HG03108 (cell line): ENCODE measurements around the gene CYRIA.

Experiments
- ATAC-seq: cut with Tn5 transposase; IDR thresholded peaks from one replicate; pipeline ENCODE4 v1.9.1; 2021; ENCODE audit warnings: moderate library complexity; ENCODE audit not compliant: unreplicated experiment

CYRIA gene

DNA sequence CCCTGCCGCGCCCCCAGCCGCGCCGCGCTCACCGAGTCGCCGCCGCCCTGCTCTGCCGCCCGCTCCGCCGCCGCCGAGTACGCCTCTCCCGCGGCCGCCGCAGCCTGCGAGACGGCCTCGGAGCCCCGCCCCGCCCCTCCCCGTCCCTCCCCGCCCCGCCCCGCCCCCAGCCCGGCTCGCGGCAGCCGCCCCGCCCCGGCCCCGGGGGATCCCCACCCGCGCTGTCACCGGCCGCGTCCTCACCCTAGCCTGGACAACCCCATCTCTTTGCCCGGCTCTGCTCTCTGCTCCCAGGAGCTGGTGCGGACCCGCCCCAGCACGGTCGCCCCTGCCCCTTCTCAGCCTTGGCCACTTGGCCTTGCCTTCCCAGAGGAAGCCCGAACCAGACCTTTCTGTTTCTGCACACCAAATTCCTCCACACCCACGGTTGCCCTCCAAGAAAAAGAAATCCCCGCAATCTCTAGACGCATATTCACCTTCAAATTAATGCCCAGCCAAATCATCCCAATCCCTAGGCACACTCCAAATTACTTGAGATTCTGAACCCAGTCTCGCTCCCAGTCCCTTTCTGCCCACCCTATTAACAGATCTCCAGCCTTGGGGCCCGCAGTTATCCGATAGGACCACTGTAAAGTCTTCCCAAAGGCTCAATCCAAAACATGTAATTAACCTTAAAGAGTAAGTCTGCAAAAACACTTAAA, at the start of gene CYRIA:
CYRIA (minus strand) TSS at position 87 of the 701 bp plus-strand sequence. CDS start 77,715 bp downstream, outside the sequence.
- peak; percentile 67 for ATAC-seq

DNA sequence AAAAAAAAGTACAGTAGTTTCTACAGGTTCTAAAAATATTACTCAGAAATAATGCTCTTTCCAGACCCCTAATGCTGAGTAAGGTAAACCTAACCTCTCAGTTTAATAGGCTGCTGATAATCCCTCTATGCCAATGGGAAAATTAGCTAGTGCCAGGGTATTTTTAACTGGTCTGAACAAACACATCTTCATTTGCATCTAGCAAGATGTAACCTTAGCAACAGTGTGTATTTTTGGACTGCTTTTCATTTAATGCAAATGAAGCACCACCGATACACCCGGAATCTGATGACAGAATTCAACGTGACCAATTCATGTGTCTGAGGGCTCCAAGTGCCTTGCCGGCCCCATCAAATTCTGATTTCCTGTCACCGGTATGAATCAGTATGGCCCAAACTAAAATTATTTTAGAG, 47.4 kb upstream of the CYRIA start:
- ATAC-seq: no peak

DNA sequence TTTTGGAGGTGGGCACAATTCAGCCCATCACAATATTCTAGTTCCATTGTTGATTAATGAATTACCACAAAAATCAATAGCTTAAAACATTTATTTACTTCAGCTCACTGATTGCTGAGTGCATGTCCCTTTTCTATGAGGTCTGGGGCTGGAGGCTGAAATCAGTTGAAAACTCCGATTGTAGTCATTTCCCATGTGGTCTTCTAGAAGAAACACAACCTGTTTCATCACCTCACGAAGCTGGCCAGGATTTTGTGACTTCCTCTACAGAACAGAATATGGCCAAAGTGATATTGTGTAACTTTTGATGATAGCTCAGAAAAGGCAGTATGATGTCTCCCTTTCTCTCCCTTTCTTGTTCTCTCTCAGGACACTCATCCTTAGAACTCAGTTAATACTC, 44.1 kb upstream of the CYRIA start:
- no peak for ATAC-seq

DNA sequence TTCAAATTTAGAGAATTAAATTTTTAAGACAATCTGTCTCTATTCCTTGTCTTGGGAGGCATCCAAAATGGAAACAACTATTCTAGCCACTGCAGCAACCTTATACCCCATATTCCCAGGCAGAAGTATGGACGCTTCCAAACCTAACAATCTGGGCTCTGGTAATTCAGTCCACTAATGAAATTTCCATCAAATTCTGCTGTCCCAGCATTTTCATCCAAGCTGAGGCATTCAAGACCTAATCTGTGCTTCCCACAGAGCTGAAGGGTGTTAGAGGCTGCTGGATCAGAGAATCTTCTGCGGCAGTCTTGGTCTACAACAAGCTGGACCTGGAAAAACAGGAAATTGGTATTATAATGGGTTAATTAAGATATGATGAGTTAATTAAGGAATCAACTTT, 42.5 kb upstream of the CYRIA start:
- ATAC-seq: no peak

DNA sequence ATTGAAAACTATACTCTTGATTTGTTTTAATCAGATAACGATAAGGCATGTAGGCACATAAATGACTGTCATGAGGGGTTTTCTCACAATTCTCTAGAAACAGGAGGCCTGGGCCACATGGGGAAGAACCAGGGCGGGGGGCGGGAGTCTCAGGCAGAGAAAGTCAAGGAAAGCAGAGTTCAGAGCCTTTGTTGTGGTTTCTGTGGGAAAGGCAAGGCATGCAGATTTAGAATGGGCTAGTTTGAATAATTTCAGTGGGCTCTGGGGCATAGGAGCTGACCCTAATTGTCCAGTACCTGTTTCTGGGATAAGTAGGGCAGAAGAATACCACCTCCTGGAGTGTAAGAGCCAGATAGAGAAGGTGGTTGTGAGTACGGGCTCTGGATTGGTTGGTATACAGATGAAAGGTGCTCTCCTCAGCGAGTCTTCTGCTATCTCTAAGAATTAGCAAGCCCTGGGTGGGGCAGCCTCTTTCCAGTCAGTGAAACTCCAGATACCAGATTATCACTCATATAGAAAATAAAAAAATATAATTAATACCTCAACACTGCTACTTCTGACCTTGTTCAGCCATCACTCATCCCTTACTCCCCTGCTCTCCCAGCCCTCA, 41.5 kb upstream of the CYRIA start:
- ATAC-seq: no peak

DNA sequence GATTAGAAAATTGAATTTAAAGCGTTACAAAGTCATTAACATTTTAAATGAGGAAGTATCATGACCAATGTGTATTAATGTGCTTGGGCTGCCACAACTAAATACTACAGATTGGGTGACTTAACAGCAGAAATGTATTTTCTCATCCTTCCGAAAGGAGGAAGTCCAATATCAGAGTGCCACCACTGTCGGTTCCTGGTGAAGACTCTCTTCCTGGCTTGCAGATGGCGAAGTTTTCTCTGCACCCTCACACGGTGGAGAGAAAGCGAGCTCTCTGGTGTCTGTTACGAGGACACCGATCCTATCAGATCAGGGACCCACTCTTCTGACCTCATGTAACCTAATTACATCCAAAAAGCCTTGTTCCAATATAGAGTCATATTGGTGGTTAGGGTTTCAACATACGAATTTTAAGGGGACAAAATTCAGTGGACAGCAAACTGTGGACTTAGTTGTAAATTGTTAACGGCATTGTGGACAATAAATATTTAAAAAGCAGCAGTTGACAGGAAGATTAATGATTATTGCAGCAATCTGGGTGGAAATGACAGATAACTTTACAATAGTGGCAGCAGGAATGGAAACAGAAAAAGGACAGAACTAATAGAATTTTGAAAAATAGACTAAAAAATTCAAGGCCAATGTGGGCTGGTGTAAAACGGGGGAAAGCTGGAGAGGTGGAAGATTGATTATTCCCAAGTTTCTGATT, 35.1 kb upstream of the CYRIA start:
- no peak for ATAC-seq

DNA sequence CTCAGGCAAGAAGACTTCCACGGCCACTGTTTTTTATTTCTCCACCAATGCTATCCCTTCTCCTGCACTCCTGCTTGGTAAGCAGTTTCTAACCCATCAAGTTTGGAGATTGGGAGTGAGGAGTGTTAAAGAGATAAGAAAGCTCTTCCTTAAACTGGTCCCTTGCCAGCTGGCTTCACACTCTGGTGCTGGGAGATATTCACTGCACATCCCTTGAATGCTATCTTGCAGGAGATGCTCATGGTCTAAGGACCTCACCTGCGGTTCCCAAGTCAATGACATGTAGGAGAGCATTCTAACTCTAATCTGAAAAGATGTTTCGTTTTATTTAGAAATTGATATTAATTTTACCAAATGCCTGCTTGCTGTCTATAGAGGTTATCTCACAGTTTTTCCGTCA, 28.2 kb upstream of the CYRIA start:
- ATAC-seq: no peak

DNA sequence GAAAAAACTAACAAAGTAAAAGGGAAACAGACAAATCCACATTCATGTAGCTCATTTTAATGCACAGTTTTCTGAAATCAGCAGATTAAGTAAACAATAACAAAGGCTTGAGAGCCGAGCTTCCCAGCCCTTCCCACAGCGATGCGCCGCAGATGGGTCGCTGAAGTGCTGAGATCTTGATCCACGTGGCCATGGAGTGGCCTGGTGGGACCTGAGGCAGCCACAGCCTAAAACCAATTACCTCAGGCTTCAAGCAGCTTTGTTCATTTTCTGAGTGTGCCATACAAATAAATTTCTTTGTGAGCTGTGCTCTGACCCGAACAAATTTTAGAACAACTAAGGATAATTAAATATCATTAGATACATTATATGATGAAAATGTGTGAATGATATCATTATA, 25.6 kb upstream of the CYRIA start:
- ATAC-seq: no peak

DNA sequence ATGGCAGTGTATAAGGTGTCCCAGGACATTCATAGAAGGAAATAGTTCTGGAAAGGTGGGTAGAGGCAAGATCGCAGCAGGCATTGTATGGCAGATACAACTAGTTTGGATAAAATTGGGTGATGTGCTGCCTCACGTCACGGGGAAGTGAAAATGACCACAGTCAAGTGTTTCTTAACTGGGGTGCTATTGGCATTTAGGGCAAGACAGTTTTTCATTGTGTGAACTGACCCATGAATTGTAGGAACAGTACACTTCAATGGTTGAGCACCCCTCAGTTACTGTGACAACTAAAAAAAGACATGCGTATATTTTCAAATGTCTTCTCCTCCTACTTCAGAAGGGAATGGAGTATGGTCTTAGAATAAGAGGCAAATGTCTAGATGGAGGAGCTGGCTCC, 22.3 kb upstream of the CYRIA start:
- no peak for ATAC-seq

DNA sequence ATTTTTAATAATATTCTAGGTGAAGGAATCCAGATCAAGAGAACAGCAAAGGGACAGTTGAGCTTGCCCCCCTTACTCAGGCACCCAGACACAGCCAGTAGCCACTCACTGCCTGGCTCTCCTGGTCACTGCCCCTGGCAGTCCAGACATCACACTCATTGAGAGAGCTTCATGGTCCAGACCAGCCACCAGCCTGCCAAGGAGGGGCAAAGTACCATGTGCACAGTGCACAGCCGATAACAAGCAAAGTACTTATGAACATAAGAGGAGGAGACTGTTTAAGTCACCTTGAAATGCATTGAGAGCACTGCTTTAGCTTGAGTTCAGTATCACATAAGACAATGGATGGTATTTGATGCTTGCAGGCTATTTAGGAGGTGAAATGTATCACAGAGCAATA, 21.6 kb upstream of the CYRIA start:
- no peak for ATAC-seq

DNA sequence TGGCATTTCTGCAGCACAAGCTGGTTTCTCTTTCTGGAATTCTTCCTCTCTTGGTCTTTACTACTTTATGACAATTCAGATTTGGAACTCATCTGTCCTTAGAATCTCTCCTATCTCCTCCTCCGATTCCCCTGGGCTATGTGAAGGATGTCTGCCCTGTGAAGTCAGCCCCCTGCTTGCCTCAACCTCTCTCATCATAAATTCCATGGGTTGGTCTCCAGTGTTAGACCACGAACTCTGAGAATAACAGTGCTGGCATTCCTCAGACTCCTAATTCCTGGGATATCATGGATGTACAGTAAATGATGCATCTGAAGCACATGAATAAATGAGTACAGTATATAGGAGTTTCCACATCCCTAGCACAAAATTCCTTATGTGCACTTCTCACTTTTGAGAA, 21.0 kb upstream of the CYRIA start:
- ATAC-seq: no peak

DNA sequence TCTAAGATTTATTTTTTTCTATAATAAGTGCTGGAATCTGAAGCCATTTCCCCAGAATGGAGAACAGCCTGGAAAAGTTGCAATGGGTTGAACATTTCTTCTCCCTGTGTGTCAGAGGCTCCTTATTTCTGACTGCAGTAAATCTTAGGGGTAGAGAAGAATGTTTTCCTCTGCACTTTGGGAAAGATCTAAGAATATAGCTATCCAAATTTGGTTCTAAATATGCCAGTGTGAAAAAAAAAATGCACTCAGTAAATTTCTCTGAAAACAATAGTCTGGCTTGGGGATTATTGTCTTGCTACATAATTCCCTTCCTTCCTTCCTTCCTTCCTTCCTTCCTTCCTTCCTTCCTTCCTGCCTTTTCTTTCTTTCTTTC, 19.7 kb upstream of the CYRIA start:
- no peak for ATAC-seq

DNA sequence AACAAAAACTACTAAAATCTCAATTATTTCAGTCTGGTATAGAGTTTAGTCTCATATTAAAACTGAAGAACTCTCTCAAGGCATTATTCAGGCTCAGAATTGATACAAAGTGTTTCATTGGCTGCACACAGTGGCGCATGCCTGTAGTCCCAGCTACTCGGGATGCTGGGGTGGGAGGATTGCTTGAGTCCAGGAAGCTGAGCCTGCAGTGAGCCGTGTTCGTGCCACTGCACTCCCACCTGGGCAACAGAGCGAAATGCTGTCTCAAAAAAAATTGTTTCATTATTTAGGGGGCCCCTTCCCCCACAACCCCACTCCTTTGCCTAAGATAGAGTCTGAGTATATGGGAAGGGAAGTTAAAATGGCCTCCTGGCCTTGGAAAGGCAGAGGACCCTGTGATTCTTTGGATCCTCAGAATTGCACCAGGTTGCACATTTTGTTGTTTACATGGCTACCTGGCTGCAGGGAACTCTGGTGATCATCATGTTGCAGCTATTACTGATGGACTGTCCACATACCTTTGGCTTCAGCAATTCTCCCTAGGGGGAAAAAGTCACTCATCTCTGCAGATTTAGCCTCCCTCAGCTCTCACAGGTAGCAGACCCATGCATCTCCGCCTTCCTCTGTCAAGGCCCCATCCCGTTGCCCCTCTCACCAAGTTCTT, 19.2 kb upstream of the CYRIA start:
- ATAC-seq: no peak

DNA sequence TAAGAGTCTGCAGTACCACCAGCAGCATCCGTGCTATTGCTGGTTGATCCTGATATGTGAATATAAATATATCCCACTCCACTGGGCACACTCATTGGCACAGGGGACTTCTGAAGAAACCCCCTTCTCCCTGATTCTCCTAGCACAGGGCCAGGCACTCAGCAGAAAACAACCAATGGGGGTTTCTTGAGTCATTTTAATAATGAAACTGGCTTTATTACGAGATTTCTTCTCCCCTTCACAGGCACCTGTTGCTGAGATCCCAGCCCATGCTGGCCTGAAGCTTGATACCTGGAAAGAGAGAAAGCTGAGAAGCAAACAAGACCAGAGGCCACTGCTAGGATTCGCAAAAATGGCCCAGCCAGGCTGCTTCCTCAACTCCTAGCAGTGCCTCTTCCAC, 17.9 kb upstream of the CYRIA start:
- ATAC-seq: no peak

DNA sequence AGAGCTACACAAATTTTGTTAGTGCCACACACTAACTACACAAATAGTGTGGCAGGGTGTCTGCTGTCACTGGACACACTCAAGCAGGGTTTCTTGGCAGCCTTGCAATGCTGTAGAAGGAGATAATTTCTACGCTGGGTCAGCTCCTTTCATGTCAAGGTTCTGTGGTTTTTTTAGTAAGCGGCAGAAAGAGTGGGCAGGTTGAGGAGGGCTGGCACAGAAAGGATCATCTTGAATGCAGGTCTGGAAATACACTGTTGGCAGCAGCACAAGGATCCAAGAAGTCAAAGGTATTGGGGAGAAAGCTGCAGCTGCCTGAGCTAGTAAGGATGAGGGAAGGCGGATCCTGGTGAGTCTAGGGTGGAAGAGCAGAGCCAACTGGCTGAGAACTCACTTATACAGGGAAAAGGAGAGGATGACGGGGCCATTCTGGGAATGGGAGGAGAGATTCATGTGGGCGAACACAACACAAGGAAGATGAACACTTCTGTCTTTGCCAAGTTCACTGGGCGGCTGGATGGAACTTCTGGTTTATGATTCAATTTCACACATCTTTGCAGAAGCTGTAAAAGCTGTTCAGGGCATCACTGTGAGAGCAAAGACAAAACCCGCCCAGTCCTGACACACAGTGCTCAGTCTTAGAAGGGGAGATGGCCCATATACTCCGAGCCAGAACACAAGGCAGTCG, 16.9 kb upstream of the CYRIA start:
- ATAC-seq: no peak

DNA sequence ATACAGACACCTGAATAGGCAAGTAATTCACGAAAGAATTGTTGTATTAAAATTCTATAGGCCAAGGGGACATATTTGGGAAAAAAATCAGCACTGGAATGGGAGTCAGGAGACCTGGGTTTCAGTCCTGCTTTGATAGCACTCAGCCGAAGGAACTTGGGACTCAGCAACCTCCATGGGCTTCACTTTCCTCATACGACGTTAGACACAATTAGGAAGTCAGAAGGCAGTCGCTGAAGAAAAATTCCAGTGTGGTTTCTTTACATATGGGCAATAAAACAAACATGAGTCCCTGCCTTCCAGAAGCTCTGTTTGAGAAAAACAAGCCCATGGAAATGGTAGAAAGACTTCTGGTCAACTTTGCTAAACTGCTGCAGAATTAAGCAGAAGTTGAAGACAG, 15.1 kb upstream of the CYRIA start:
- ATAC-seq: no peak

DNA sequence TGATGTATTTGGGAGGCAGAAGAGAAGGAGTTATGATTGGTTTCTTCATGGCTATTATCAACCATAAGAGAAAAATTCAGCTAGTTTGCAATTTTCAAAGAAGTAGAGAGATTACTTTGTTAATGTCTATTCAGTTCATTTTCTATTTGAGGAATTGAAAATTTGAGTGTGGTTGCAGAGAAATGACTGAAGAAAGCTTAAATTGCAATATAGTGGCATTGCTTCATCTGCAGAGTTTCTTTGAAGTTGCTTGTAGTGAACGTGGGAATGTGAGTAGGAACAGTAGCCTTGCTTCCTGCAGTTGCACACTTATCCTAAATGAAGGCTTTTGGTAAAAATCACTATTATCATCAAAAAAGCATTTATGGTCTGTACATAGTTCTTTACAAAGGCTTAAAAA, 14.7 kb upstream of the CYRIA start:
- no peak for ATAC-seq

DNA sequence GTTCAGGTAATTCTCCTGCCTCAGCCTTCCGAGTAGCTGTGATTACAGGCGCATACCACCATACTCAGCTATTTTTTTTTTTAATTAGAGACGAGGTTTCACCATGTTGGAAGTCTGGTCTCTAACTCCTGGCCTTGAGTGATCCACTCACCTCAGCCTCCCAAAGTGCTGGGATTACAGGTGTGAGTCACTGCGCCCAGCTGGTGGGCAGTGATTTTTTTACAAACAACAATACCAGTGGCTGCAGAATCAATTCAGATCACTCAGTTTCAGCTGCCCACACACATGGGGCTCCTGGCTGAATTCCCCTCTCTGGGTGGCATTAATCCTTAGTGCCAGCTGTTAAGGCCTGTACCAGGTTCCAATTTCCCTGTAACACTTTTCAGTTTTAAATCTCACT, 13.3 kb upstream of the CYRIA start:
- ATAC-seq: no peak

DNA sequence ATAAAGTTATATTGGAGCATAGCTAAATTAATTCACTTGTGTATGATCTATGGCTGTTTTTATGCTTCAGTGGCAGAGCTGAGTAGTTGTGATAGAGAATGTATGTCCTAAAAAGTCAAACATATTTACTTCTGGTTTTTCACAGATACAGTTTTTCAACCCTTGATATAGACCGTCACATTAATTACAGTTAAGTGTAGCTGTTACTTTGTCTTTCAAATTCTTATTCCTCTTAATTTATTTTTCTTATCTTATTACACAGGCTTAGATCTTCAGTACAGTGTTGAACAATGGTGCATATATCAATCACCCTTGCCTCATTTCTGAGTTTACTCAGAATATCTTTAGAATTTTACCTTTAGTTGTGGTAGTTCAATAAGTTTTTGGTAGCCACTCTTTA, 12.2 kb upstream of the CYRIA start:
- no peak for ATAC-seq

DNA sequence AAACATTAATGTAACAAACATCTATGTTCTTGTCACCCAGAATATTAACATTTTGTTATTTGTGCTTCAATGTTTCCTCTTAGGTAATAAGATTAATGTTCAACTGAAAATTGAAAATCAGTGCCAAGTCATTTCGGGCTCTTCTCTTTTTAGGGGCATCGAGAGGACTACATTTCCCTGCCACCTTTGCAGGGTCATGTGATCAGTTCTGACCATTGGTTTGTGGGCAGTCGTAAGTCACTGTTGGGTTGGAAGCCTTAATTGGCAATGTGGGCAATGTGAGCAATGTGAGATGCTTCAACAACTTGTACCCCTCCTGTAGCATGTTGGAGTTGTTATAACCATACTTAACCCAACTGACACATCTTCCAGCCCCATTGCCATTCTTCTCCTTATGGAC, 10.1 kb upstream of the CYRIA start:
- no peak for ATAC-seq

DNA sequence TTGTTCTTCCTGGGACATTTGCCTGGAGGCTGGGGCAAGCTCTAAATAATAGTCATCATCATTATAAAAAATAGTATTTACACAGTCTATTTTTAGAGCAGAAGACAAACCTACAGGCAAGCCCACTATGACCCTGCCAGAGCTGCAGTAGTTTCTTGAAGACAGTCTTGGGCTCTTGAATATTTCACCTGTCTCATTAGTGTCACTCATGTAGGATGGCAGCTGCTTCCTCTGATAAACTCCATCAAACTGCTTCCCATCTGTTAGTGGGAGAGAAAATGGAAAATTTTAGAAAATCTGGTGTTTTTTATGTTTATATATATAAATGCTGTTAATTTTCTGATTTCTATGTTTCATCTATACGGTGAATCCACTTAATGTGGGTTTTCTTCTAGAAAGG, 8.5 kb upstream of the CYRIA start:
- ATAC-seq: no peak
